ENCODE data around the gene AFG1L.

- TF ChIP-seq EZH2 (IDR thresholded peaks at IDR 0.05) (no peak), EZH2phosphoT487 (IDR thresholded peaks at IDR 0.05; ENCODE audit: borderline replicate concordance) (no peak), POLR2AphosphoS5 (IDR thresholded peaks at IDR 0.05; ENCODE audit: low read depth, low read length) (no peak), POLR2A (IDR thresholded peaks at IDR 0.05; ENCODE audit: borderline replicate concordance, extremely low read depth, insufficient read depth, insufficient read length) (no peak), JUND (IDR thresholded peaks at IDR 0.05) (no peak), ZNF274 (IDR thresholded peaks at IDR 0.05; ENCODE audit: low read depth, low read length) (no peak), ELF1 (IDR thresholded peaks at IDR 0.05; ENCODE audit: borderline replicate concordance, low read depth) (no peak), SRF (IDR thresholded peaks at IDR 0.05; ENCODE audit: low read depth) (no peak), RAD21 (IDR thresholded peaks at IDR 0.05; ENCODE audit: low read depth) (no peak), TCF7L2 (IDR thresholded peaks at IDR 0.05; ENCODE audit: borderline replicate concordance, extremely low read depth, insufficient read depth, insufficient read length) (no peak), ZBTB33 (IDR thresholded peaks at IDR 0.05; ENCODE audit: extremely low read depth, insufficient replicate concordance, low read length) (no peak), SIN3A (IDR thresholded peaks at IDR 0.05; ENCODE audit: low read depth) (no peak)
- TF ChIP-seq, protein P1, sequence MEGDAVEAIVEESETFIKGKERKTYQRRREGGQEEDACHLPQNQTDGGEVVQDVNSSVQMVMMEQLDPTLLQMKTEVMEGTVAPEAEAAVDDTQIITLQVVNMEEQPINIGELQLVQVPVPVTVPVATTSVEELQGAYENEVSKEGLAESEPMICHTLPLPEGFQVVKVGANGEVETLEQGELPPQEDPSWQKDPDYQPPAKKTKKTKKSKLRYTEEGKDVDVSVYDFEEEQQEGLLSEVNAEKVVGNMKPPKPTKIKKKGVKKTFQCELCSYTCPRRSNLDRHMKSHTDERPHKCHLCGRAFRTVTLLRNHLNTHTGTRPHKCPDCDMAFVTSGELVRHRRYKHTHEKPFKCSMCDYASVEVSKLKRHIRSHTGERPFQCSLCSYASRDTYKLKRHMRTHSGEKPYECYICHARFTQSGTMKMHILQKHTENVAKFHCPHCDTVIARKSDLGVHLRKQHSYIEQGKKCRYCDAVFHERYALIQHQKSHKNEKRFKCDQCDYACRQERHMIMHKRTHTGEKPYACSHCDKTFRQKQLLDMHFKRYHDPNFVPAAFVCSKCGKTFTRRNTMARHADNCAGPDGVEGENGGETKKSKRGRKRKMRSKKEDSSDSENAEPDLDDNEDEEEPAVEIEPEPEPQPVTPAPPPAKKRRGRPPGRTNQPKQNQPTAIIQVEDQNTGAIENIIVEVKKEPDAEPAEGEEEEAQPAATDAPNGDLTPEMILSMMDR (IDR thresholded peaks at IDR 0.05 in 2 of 3, conservative IDR thresholded peaks at IDR 0.05 in 1 of 3; ENCODE audit: borderline replicate concordance in 1 of 3, insufficient read depth in 1 of 3, low read depth in 2 of 3, low read length in 2 of 3): no peak
- TF ChIP-seq, protein P2, sequence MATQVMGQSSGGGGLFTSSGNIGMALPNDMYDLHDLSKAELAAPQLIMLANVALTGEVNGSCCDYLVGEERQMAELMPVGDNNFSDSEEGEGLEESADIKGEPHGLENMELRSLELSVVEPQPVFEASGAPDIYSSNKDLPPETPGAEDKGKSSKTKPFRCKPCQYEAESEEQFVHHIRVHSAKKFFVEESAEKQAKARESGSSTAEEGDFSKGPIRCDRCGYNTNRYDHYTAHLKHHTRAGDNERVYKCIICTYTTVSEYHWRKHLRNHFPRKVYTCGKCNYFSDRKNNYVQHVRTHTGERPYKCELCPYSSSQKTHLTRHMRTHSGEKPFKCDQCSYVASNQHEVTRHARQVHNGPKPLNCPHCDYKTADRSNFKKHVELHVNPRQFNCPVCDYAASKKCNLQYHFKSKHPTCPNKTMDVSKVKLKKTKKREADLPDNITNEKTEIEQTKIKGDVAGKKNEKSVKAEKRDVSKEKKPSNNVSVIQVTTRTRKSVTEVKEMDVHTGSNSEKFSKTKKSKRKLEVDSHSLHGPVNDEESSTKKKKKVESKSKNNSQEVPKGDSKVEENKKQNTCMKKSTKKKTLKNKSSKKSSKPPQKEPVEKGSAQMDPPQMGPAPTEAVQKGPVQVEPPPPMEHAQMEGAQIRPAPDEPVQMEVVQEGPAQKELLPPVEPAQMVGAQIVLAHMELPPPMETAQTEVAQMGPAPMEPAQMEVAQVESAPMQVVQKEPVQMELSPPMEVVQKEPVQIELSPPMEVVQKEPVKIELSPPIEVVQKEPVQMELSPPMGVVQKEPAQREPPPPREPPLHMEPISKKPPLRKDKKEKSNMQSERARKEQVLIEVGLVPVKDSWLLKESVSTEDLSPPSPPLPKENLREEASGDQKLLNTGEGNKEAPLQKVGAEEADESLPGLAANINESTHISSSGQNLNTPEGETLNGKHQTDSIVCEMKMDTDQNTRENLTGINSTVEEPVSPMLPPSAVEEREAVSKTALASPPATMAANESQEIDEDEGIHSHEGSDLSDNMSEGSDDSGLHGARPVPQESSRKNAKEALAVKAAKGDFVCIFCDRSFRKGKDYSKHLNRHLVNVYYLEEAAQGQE (IDR thresholded peaks at IDR 0.05; ENCODE audit: low read depth): no peak
These were observed 215.8 kb downstream of the AFG1L start for GRCh38 chr6:108510461-108511319.

All from HCT116 (cell line).